GM20000 (cell line): ENCODE measurements around the gene KLHL41.

Source experiments
- DNase-seq: peaks from one replicate; pipeline ENCODE4 v3.0.0; 2012; ENCODE audit warnings: low spot score
- CTCF ChIP-seq: IDR thresholded peaks from 2 replicates; pipeline ENCODE4 v1.5.1; 2012; ENCODE audit warnings: mild to moderate bottlenecking, control low read depth; ENCODE audit errors: extremely low read depth, missing control alignments

The KLHL41 gene

DNA sequence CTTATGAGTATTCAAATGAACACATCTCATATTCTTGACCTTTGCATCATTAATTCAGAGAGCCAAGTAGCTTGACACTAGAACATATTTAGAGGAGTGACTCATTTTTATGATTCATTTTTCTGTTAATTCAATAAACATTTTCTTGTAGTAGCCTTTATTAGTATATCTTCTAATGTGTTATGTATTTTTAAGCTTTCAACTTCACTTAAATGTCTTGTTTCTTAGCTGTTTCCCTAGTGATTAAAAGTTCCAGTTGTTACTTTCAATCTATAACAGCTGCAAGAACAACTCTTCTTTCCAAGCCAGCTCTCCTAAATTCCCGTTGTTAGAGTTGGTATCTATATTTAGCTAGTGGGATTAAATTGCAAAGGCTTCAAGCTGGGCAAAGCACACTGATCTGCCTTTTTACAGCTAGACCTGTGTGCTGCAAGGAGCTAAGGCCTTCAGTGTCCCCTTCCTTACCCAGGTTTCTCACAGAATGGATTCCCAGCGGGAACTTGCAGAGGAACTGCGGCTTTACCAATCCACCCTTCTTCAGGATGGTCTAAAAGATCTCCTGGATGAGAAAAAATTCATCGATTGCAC lies at the start of gene KLHL41:
KLHL41 (plus strand) TSS at position 405 of the 588 bp plus-strand sequence; CDS start at position 482, 77 bp downstream.
- DNase-seq, result no peak
- no peak for TF ChIP-seq CTCF

- no peak for TF ChIP-seq CTCF
- DNase-seq, result no peak
These were observed 48.4 kb upstream of the KLHL41 start for GRCh38 chr2:169461143-169461542.

GRCh38 chr2:169462896-169463695 lies 46.4 kb upstream of the KLHL41 start:
- no peak for TF ChIP-seq CTCF
- no peak for DNase-seq

DNA sequence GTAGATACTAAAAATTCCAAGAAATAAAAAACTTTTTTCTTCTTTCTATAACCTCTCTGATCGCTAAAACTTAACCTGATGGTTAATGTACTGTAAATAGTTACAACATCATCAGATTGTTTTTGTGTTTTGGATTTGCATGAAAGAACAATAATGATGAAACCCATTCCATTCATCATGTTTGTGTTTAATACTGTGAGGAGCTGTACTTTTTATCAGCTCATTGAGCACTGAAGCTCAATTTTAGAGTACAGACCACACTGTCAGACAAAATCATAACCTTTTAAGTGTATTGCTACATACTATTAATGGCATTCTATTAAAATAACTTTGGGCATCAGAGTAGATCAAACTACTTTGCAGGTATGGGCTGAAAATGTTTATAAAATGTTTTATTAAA lies 45.0 kb upstream of the KLHL41 start:
- no peak for TF ChIP-seq CTCF
- no peak for DNase-seq

GRCh38 chr2:169464882-169465281 lies 44.6 kb upstream of the KLHL41 start:
- no peak for DNase-seq
- no peak for TF ChIP-seq CTCF

DNA sequence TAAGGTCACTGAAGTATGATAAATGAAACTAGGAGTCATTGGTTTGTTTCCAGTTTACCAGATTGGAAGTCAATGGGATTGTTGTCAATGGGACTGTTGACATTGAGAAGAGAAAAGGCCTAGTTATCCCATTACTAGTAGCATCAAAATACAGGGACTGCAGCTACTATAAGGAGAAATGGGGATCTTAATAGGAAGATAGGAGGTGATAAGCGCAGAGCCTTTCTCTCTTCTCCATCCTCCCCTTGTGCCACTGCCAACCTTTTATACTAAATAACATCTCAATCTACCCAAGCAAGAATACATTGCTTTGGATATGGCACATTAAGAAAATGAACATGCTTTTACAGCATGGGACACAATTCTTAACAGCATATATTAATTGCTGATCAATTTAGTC lies 40.7 kb upstream of the KLHL41 start:
- no peak for TF ChIP-seq CTCF

DNA sequence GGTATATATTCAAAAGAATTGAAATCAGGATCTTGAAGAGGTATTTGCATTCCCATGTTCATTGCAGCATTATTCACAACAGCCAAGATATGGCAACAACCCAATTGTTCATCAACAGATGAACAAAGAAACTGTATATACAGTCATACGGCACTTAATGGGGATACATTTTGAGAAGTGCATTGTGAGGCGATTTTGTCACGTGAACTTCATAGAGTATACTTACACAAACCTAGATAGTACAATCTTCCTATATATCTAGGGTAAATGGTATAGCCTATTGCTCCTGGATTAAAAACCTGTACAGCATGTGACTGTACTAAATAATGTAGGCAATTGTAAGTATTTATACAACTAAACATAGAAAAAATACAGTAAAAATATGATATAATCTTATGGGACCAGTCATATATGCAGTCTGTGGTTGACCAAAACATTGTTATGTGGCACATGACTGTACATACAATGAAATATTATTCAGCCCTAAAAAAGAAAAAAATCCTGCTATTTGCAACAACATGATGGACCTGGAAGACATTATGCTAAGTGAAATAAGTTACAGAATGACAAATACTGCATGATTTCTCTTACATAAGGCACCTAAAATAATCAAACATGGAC lies 39.4 kb upstream of the KLHL41 start:
- no peak for TF ChIP-seq CTCF
- DNase-seq, result no peak

More for the DNA sequence above, 40.7 kb upstream of the KLHL41 start:
- no peak for DNase-seq
